HG02852 (cell line): ENCODE measurements around the gene ERMARD.
"Not testable (repeated sequence)": the region's sequence is repeated elsewhere in the genome, so short reads cannot be mapped to it uniquely, and the experiment has no call there.

ENCODE experiments used
- ATAC-seq: cut with Tn5 transposase; IDR thresholded peaks from one replicate; pipeline ENCODE4 v1.9.1; 2021; ENCODE audit warnings: mild to moderate bottlenecking, moderate library complexity; ENCODE audit not compliant: unreplicated experiment

The ERMARD gene

GRCh38 chr6:169729961-169730360 is 21.5 kb upstream of the ERMARD start:
- ATAC-seq = no peak

- no peak for ATAC-seq
These were observed 13.0 kb upstream of the ERMARD start for GRCh38 chr6:169738204-169738975.

- no peak for ATAC-seq
These were observed 12.4 kb upstream of the ERMARD start for GRCh38 chr6:169738976-169739529.

GRCh38 chr6:169741344-169741743 is 10.1 kb upstream of the ERMARD start:
- no peak for ATAC-seq

- ATAC-seq = no peak
These were observed 6.0 kb upstream of the ERMARD start for GRCh38 chr6:169745405-169745804.

GRCh38 chr6:169746556-169746955 is 4.9 kb upstream of the ERMARD start:
- ATAC-seq = no peak

GRCh38 chr6:169752074-169752623 is 727 bp downstream of the ERMARD start:
- no peak for ATAC-seq

GRCh38 chr6:169755162-169755561 is 3.7 kb downstream of the ERMARD start:
- ATAC-seq = no peak

- no peak for ATAC-seq
These were observed 11.9 kb downstream of the ERMARD start for GRCh38 chr6:169763308-169763707.

GRCh38 chr6:169763881-169764280 is 12.5 kb downstream of the ERMARD start:
- ATAC-seq = no peak

GRCh38 chr6:169765789-169766188 is 14.4 kb downstream of the ERMARD start:
- ATAC-seq = not testable (repeated sequence)

- ATAC-seq = no peak
These were observed 14.8 kb downstream of the ERMARD start for GRCh38 chr6:169766232-169766631.

- no peak for ATAC-seq
These were observed 15.7 kb downstream of the ERMARD start for GRCh38 chr6:169766921-169767736.

GRCh38 chr6:169774347-169774746 is 22.9 kb downstream of the ERMARD start:
- no peak for ATAC-seq

- no peak for ATAC-seq
These were observed 23.9 kb downstream of the ERMARD start for GRCh38 chr6:169775321-169775720.

- no peak for ATAC-seq
These were observed 25.0 kb downstream of the ERMARD start for GRCh38 chr6:169776379-169776778.

- no peak for ATAC-seq
These were observed 26.5 kb downstream of the ERMARD start for GRCh38 chr6:169777896-169778295.

GRCh38 chr6:169778646-169779045 is 27.2 kb downstream of the ERMARD start:
- ATAC-seq = no peak

- no peak for ATAC-seq
These were observed 27.8 kb downstream of the ERMARD start for GRCh38 chr6:169779092-169779815.

GRCh38 chr6:169779896-169780295 is 28.5 kb downstream of the ERMARD start:
- no peak for ATAC-seq

- no peak for ATAC-seq
These were observed 29.2 kb downstream of the ERMARD start for GRCh38 chr6:169780571-169781091.
